OCI-LY7 (cell line): ENCODE measurements around the gene HDAC7.

ENCODE experiments used
- EZH2phosphoT487 ChIP-seq: fragments of 200-600 bp; sonication (generic); IDR thresholded peaks from 2 replicates; pipeline ENCODE4 v1.6.1; 2018; ENCODE audit warnings: low read depth, borderline replicate concordance, mild to moderate bottlenecking, mixed run types, antibody characterized with exemption, low read length, moderate library complexity, mixed read lengths
- TF ChIP-seq, protein P1 (sequence below): fragments of 200-600 bp; sonication (generic); conservative IDR thresholded peaks from 2 replicates; pipeline ENCODE4 v1.5.1; 2014; ENCODE audit warnings: mild to moderate bottlenecking, antibody characterized with exemption, low read length, moderate library complexity, mixed read lengths

DNA sequence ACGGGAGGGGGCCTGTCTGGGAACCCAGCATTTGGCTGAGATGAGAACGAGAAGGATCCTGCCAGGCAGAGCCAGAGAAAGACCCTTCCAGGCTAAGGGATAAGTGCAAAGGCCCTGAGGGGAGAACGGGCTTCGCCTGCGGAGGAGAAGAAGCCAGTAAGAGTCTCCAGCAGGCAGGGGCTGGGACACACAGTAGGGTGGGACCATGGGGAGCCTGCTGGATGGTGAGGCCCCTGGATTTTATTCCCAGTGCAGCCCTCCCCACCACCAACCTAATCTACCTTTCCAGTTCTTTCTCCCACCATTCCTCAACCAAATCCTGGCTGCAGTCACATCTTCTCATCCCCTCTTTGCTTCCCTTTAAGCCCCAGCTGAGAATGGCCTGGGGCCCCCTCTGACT is 73.6 kb downstream of the HDAC7 start:
- TF ChIP-seq, protein P1, sequence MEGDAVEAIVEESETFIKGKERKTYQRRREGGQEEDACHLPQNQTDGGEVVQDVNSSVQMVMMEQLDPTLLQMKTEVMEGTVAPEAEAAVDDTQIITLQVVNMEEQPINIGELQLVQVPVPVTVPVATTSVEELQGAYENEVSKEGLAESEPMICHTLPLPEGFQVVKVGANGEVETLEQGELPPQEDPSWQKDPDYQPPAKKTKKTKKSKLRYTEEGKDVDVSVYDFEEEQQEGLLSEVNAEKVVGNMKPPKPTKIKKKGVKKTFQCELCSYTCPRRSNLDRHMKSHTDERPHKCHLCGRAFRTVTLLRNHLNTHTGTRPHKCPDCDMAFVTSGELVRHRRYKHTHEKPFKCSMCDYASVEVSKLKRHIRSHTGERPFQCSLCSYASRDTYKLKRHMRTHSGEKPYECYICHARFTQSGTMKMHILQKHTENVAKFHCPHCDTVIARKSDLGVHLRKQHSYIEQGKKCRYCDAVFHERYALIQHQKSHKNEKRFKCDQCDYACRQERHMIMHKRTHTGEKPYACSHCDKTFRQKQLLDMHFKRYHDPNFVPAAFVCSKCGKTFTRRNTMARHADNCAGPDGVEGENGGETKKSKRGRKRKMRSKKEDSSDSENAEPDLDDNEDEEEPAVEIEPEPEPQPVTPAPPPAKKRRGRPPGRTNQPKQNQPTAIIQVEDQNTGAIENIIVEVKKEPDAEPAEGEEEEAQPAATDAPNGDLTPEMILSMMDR, result no peak
- TF ChIP-seq EZH2phosphoT487, result no peak
